Measurements from ENCODE around the gene GABBR2.

GABBR2 gene

GRCh38 chr9:98708933-98709911, at the start of gene GABBR2:
Gene GABBR2, minus strand, starts transcription at chr9:98708935. Its CDS starts 198 bp downstream, at chr9:98708737.
- DNase-seq (ENCODE audit: low spot score), result no peak

- no peak for DNase-seq (ENCODE audit: low spot score)
Measured at GRCh38 chr9:98755006-98755618, 46.4 kb upstream of the GABBR2 start.

- no peak for DNase-seq (ENCODE audit: low spot score)
Measured at GRCh38 chr9:98751210-98751609, 42.5 kb upstream of the GABBR2 start.

GRCh38 chr9:98750364-98751060, 41.8 kb upstream of the GABBR2 start:
- no peak for DNase-seq (ENCODE audit: low spot score)

GRCh38 chr9:98747476-98747875, 38.7 kb upstream of the GABBR2 start:
- no peak for DNase-seq (ENCODE audit: low spot score)

- DNase-seq (ENCODE audit: low spot score), result no peak
Measured at GRCh38 chr9:98745470-98745869, 36.7 kb upstream of the GABBR2 start.

- DNase-seq (ENCODE audit: low spot score), result no peak
Measured at GRCh38 chr9:98743818-98744611, 35.3 kb upstream of the GABBR2 start.

- DNase-seq (ENCODE audit: low spot score), result no peak
Measured at GRCh38 chr9:98743329-98743728, 34.6 kb upstream of the GABBR2 start.

- DNase-seq (ENCODE audit: low spot score), result no peak
Measured at GRCh38 chr9:98742325-98743280, 33.9 kb upstream of the GABBR2 start.

- DNase-seq (ENCODE audit: low spot score), result no peak
Measured at GRCh38 chr9:98740226-98740881, 31.6 kb upstream of the GABBR2 start.

GRCh38 chr9:98738741-98739140, 30.0 kb upstream of the GABBR2 start:
- no peak for DNase-seq (ENCODE audit: low spot score)

GRCh38 chr9:98736226-98736625, 27.5 kb upstream of the GABBR2 start:
- DNase-seq (ENCODE audit: low spot score), result no peak

- no peak for DNase-seq (ENCODE audit: low spot score)
Measured at GRCh38 chr9:98732801-98733200, 24.1 kb upstream of the GABBR2 start.

GRCh38 chr9:98732091-98732490, 23.4 kb upstream of the GABBR2 start:
- no peak for DNase-seq (ENCODE audit: low spot score)

- no peak for DNase-seq (ENCODE audit: low spot score)
Measured at GRCh38 chr9:98730871-98731270, 22.1 kb upstream of the GABBR2 start.

GRCh38 chr9:98728500-98728899, 19.8 kb upstream of the GABBR2 start:
- no peak for DNase-seq (ENCODE audit: low spot score)

- DNase-seq (ENCODE audit: low spot score), result no peak
Measured at GRCh38 chr9:98727428-98727827, 18.7 kb upstream of the GABBR2 start.

- DNase-seq (ENCODE audit: low spot score), result no peak
Measured at GRCh38 chr9:98726735-98727134, 18.0 kb upstream of the GABBR2 start.

GRCh38 chr9:98724810-98725530, 16.2 kb upstream of the GABBR2 start:
- no peak for DNase-seq (ENCODE audit: low spot score)

All from left forelimb (tissue), 1 donor.